H7 (cell line): ENCODE results near the gene CCT8L2. TPM values are rescaled to one million over a fixed set of nuclear protein-coding genes. Genes with fewer than 3 reads are reported as not detected.
"Not testable (repeated sequence)": the region's sequence is repeated elsewhere in the genome, so short reads cannot be mapped to it uniquely, and the experiment has no call there.

Source experiments
- DNase-seq: peaks from one replicate; pipeline ENCODE4 v3.0.0; 2012
- H3K27me3 ChIP-seq: 2 replicates; pipeline ENCODE4 v1.6.0; 2011; ENCODE audit warnings: mild to moderate bottlenecking, low read length; ENCODE audit not compliant: control insufficient read depth, insufficient read depth
- H3K36me3 ChIP-seq: replicated peaks from 2 replicates; pipeline ENCODE4 v1.5.1; 2011; ENCODE audit warnings: low read length; ENCODE audit not compliant: control insufficient read depth, insufficient read depth
- H3K4me3 ChIP-seq: 2 replicates; pipeline ENCODE4 v1.5.1; 2011; ENCODE audit warnings: low read depth, mild to moderate bottlenecking, control low read depth, low read length, moderate library complexity; ENCODE audit not compliant: insufficient read depth
- total RNA-seq: library from RNA; depleted of rRNA; stranded (reverse); fragments of >200 nt; shearing (Covaris generic); gene quantifications from 2 replicates; pipeline ENCODE4 v1.2.3, GENCODE V29; 2014; rRNA removed

Gene CCT8L2, protein sequence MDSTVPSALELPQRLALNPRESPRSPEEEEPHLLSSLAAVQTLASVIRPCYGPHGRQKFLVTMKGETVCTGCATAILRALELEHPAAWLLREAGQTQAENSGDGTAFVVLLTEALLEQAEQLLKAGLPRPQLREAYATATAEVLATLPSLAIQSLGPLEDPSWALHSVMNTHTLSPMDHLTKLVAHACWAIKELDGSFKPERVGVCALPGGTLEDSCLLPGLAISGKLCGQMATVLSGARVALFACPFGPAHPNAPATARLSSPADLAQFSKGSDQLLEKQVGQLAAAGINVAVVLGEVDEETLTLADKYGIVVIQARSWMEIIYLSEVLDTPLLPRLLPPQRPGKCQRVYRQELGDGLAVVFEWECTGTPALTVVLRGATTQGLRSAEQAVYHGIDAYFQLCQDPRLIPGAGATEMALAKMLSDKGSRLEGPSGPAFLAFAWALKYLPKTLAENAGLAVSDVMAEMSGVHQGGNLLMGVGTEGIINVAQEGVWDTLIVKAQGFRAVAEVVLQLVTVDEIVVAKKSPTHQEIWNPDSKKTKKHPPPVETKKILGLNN
- total RNA-seq, result not detected in 2 replicates

DNA sequence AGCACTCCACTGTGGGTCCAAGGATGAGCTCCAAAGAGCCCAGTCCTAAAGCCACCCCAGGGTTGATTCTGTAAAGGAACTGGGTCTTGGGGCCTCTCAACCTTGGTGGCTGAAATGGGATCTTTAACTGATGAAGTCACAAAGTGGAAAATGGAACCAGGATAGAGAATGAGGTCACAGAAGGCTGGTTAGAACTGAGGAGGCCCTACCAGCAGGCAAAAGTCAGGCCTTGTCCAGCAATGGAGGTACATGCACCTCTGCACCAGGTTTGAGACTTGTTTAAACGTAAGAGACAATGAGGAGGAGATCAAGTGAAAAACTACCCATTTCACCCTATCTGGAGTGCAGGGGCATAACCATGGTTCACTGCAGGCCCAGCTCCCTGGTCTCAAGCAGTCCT lies at the start of gene CCT8L2:
Gene CCT8L2, minus strand, starts transcription at position 101 of the 400 bp plus-strand sequence. CDS start 260 bp downstream, outside the sequence.
- H3K4me3 ChIP-seq, H3K36me3 ChIP-seq, H3K27me3 ChIP-seq, DNase-seq: not testable (repeated sequence)

DNA sequence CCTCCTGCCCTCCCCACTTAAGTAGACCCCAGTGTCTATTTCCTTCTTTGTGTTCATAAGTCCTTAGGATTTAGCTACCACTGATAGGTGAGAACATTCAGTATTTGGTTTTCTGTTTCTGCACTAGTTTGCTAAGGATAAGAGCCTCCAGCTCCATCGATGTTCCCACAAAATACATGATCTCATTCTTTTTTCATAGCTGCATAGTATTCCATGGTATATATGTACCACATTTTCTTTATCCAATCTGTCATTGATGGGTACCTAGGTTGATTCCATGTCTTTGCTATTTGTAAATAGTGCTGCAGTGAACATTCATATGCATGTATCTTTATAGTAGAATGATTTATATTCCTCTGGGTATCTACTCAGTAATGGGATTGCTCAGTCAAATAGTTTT lies 42.8 kb upstream of the CCT8L2 start:
- not testable (repeated sequence) for H3K27me3 ChIP-seq, H3K4me3 ChIP-seq, H3K36me3 ChIP-seq, DNase-seq

GRCh38 chr22:16634092-16634491 lies 41.5 kb upstream of the CCT8L2 start:
- DNase-seq, H3K27me3 ChIP-seq, H3K36me3 ChIP-seq, H3K4me3 ChIP-seq: not testable (repeated sequence)

GRCh38 chr22:16628476-16628875 lies 35.9 kb upstream of the CCT8L2 start:
- H3K27me3 ChIP-seq, DNase-seq, H3K4me3 ChIP-seq, H3K36me3 ChIP-seq: not testable (repeated sequence)

GRCh38 chr22:16625018-16625417 lies 32.4 kb upstream of the CCT8L2 start:
- not testable (repeated sequence) for H3K36me3 ChIP-seq, H3K27me3 ChIP-seq, DNase-seq, H3K4me3 ChIP-seq

GRCh38 chr22:16623595-16623994 lies 31.0 kb upstream of the CCT8L2 start:
- not testable (repeated sequence) for DNase-seq, H3K27me3 ChIP-seq, H3K36me3 ChIP-seq, H3K4me3 ChIP-seq

DNA sequence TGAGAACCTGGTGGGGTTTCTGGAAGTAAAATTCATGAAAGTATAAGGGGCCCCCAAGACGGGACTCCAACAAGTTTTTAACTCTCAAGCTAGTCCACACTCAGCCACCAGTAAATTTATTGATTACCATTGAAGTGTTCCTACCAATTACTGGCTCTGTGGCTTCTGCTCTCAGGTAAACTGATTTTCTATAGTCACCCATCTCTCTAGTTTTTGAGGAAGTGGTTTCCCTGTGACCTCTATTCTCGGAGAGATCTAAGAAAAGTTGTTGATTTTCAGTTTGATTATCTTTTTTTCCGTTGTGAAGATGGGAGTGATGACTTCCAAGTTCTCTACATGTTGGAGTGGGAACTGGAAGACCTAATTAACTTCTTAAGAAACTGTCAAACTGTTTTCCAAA lies 24.9 kb upstream of the CCT8L2 start:
- H3K27me3 ChIP-seq, DNase-seq: not testable (repeated sequence)

GRCh38 chr22:16616390-16616938 lies 23.9 kb upstream of the CCT8L2 start:
- not testable (repeated sequence) for H3K27me3 ChIP-seq, H3K4me3 ChIP-seq, DNase-seq, H3K36me3 ChIP-seq

More for the DNA sequence above, 24.9 kb upstream of the CCT8L2 start:
- H3K36me3 ChIP-seq, H3K4me3 ChIP-seq: not testable (repeated sequence)

- not testable (repeated sequence) for H3K36me3 ChIP-seq, DNase-seq, H3K27me3 ChIP-seq, H3K4me3 ChIP-seq
These were observed 23.1 kb upstream of the CCT8L2 start for GRCh38 chr22:16615606-16616245.

GRCh38 chr22:16609548-16610261 lies 17.1 kb upstream of the CCT8L2 start:
- peak; percentile 19 for DNase-seq
- no peak overlapping the region for H3K4me3 ChIP-seq
- no peaks in the 10 kb centered on the region for H3K27me3 ChIP-seq
- no peaks in the 10 kb centered on the region for H3K36me3 ChIP-seq

GRCh38 chr22:16608931-16609330 lies 16.3 kb upstream of the CCT8L2 start:
- no peaks in the 10 kb centered on the region for H3K27me3 ChIP-seq
- no peaks in the 10 kb centered on the region for H3K36me3 ChIP-seq
- DNase-seq, result no peak
- no peak overlapping the region for H3K4me3 ChIP-seq

GRCh38 chr22:16604257-16604998 lies 11.8 kb upstream of the CCT8L2 start:
- not testable (repeated sequence) for H3K36me3 ChIP-seq, H3K4me3 ChIP-seq, DNase-seq, H3K27me3 ChIP-seq

DNA sequence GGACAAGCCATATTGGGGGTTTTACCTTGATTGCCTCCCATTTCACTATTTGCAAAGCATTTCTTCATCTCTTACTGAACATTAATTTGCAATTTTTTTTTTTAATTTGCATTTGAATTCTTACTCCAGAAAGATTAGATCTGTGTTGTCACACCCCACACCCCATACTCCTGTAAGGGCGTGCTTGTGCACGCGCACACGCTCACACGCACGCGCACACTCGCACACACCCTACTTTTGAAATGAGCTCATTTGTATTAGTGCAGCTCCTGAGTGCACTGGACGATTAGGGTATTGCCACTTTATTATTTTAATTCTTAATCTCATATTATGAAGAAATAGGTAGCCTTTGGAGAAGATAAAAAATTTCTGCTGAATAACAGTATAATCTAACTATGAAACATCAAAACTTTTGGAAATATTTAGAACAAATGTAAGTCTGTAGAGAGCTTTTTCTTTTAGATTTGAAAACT lies 11.2 kb upstream of the CCT8L2 start:
- not testable (repeated sequence) for H3K4me3 ChIP-seq, H3K36me3 ChIP-seq, H3K27me3 ChIP-seq

GRCh38 chr22:16603448-16603768 lies 10.8 kb upstream of the CCT8L2 start:
- H3K36me3 ChIP-seq, result no peaks in the 10 kb centered on the region
- H3K27me3 ChIP-seq, result no peaks in the 10 kb centered on the region
- H3K4me3 ChIP-seq, result no peak overlapping the region
- no peak for DNase-seq

More for the DNA sequence above, 11.2 kb upstream of the CCT8L2 start:
- DNase-seq, result not testable (repeated sequence)
